Osteoblast (primary cell): ENCODE data around the gene ARHGEF4. TPM values are rescaled to one million over a fixed set of nuclear protein-coding genes. Genes with fewer than 3 reads are reported as not detected.

Experiments used
- DNase-seq: peaks from one replicate; pipeline ENCODE4 v3.0.0; 2011; ENCODE audit warnings: low spot score, mixed read lengths; ENCODE audit not compliant: insufficient read length; ENCODE audit errors: missing footprints
- H2AFZ ChIP-seq: 2 replicates; pipeline ENCODE4 v1.6.0; 2011; ENCODE audit warnings: mild to moderate bottlenecking, low read length
- H3K27ac ChIP-seq: 2 replicates; pipeline ENCODE4 v1.5.1; 2011; ENCODE audit warnings: mild to moderate bottlenecking, low read depth, low read length, moderate library complexity
- H3K27me3 ChIP-seq: 2 replicates; pipeline ENCODE4 v1.6.0; 2012; ENCODE audit warnings: mild to moderate bottlenecking, control low read depth, inconsistent platforms, low read length, moderate library complexity; ENCODE audit not compliant: insufficient read depth
- H3K36me3 ChIP-seq: 2 replicates; pipeline ENCODE4 v1.5.1; 2011; ENCODE audit warnings: mild to moderate bottlenecking, low read length, control low read depth, moderate library complexity; ENCODE audit not compliant: insufficient read depth
- H3K4me1 ChIP-seq: 2 replicates; pipeline ENCODE4 v1.5.1; 2011; ENCODE audit warnings: mild to moderate bottlenecking, low read length, control low read depth, moderate library complexity; ENCODE audit not compliant: insufficient read depth
- H3K4me2 ChIP-seq: 2 replicates; pipeline ENCODE4 v1.6.0; 2011; ENCODE audit warnings: mild to moderate bottlenecking, low read length; ENCODE audit not compliant: insufficient read depth
- H3K4me3 ChIP-seq: fragments of 200-600 bp; sonication (generic); 3 replicates; pipeline ENCODE4 v1.5.1; 2012; ENCODE audit warnings: mild to moderate bottlenecking, low read length, inconsistent platforms; ENCODE audit not compliant: insufficient read depth
- H3K79me2 ChIP-seq: 2 replicates; pipeline ENCODE4 v1.6.0; 2012; ENCODE audit warnings: mild to moderate bottlenecking, low read length, control low read depth, inconsistent platforms; ENCODE audit not compliant: insufficient read depth
- H3K9me3 ChIP-seq: 2 replicates; pipeline ENCODE4 v1.5.1; 2011; ENCODE audit warnings: low read depth, low read length, control low read depth
- H4K20me1 ChIP-seq: 2 replicates; pipeline ENCODE4 v1.6.0; 2012; ENCODE audit warnings: mild to moderate bottlenecking, low read length, control low read depth; ENCODE audit not compliant: insufficient read depth
- total RNA-seq: library from RNA; depleted of rRNA; stranded (reverse); fragments of >200 nt; gene quantifications from 2 replicates; pipeline ENCODE4 v1.2.3, GENCODE V29; 2012
- TF ChIP-seq, protein P1 (sequence below): IDR thresholded peaks from 2 replicates; pipeline ENCODE4 v1.5.1; 2011; ENCODE audit warnings: mild to moderate bottlenecking, low read depth, low read length, moderate library complexity; ENCODE audit errors: extremely low read depth

The ARHGEF4 gene
- total RNA-seq, 1 donor, result 3.6 TPM

DNA sequence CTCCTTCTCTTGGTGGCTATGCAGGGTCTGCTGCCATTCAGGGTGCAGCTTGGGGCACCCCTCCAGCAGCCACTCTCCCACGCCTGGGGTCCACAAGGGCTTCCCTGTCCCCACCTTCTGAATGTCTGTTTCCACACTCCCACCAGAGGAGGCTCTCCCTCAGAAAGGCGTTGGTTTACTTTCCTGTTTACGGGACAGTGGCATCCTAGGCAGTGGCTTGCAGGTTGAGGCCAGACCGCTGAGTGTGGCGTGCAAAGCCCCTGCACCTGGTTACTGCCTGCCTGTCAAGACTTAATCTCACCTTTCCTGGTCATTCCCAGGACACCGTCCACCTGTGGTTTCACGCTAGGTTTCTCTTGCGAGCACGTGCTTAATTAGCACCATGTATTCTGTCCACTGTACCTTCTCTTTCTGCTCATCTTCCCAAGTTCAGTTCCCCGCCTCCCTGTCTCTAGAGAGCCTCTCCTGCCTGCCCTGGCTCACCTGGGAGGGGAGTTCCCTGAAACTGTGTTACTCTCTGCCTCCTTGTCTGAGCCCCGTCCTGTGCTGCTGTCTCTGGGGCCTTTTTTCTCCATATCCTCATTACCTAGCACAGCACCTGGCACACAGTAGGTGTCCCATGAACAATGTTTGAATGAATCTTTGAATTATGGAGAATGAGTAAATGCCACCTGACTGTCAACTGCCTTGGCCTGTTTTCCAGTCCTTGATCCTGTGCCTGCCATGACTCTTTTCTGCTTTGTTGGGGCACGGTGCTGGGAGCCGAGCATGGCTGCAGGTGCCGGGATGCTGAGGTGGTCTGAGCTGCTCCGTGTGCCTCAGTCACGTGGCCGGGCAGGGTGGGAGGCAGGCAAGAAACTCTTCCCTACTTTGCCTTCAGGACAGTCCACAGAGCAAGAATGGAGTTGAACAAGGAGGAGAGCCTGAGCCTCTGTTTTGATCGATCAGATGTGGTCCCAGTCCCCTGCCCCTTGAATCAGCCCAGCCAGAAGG lies 56.4 kb downstream of the ARHGEF4 start:
- Histone ChIP-seq H3K4me2 (no peak overlapping the region), H4K20me1 (no peaks in the 10 kb centered on the region), H3K9me3 (no peaks in the 10 kb centered on the region), H3K79me2 (no peaks in the 10 kb centered on the region), H3K27ac (no peak overlapping the region), H3K4me3 (no peak overlapping the region), H3K36me3 (no peaks in the 10 kb centered on the region), H3K4me1 (no peaks in the 10 kb centered on the region), H3K27me3 (no peaks in the 10 kb centered on the region), H2AFZ (no peak overlapping the region)
- peak; percentile 25 for DNase-seq
- TF ChIP-seq, protein P1, sequence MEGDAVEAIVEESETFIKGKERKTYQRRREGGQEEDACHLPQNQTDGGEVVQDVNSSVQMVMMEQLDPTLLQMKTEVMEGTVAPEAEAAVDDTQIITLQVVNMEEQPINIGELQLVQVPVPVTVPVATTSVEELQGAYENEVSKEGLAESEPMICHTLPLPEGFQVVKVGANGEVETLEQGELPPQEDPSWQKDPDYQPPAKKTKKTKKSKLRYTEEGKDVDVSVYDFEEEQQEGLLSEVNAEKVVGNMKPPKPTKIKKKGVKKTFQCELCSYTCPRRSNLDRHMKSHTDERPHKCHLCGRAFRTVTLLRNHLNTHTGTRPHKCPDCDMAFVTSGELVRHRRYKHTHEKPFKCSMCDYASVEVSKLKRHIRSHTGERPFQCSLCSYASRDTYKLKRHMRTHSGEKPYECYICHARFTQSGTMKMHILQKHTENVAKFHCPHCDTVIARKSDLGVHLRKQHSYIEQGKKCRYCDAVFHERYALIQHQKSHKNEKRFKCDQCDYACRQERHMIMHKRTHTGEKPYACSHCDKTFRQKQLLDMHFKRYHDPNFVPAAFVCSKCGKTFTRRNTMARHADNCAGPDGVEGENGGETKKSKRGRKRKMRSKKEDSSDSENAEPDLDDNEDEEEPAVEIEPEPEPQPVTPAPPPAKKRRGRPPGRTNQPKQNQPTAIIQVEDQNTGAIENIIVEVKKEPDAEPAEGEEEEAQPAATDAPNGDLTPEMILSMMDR, result no peak

DNA sequence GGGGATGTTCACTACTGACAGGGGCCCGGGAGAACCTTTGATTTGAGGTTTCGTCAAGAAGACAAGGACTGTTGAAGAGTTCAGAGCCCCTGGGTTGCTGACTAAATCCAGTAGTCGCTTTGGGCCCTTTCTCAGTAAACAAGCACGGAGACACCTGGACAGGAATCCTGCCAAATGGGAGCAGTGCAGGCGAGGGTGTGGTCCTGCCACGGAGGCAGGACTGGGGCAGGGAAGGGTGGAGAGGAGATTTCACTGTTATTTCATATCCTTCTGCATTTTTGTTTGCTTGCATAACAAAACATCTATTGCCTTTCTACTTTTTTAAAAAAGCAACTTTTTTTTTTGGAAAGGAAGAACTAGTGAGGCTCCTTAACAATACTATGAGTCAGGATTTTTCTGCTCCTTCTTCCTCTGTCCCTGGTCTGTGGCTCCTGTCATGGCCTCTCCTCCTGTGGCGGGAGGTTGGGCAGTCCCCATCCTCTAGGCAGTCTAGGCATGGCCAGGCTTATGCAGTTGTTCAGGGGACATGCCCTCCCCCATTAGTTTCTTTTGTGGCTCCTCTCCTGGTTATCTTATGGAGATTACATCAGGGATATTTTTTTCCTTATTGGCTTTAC lies 57.7 kb downstream of the ARHGEF4 start:
- Histone ChIP-seq H3K27me3 (no peaks in the 10 kb centered on the region), H3K27ac (no peak overlapping the region), H3K4me1 (no peaks in the 10 kb centered on the region), H3K9me3 (no peaks in the 10 kb centered on the region), H3K4me3 (no peak overlapping the region), H4K20me1 (no peaks in the 10 kb centered on the region), H2AFZ (no peak overlapping the region), H3K4me2 (no peak overlapping the region), H3K36me3 (no peaks in the 10 kb centered on the region), H3K79me2 (no peaks in the 10 kb centered on the region)
- TF ChIP-seq, protein P1, result no peak
- peak; percentile 45 for DNase-seq

DNA sequence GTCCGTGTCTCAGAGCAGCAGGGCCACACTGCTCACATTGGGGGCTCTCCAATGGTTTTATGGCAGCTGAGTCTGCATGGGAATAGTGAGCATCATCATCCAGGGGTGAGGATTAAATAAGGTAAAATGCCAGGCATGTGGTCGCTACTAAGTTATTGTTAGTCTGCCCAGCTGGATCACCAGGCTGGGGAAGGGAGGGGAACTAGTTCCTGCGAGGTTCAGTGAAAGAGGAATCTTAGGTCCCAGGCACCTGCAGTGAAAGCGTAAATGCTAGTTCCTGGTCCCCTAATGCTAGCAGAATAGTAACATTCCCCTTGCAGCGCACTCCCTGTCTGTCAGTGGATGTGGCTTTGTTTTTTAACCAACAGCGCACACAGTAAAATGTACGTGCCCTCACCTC lies 60.1 kb downstream of the ARHGEF4 start:
- no peaks in the 10 kb centered on the region for H3K36me3 ChIP-seq
- no peak overlapping the region for H3K27ac ChIP-seq
- no peak overlapping the region for H3K4me3 ChIP-seq
- H4K20me1 ChIP-seq, result no peaks in the 10 kb centered on the region
- no peaks in the 10 kb centered on the region for H3K27me3 ChIP-seq
- no peaks in the 10 kb centered on the region for H3K4me1 ChIP-seq
- no peak for DNase-seq
- no peaks in the 10 kb centered on the region for H3K9me3 ChIP-seq
- no peaks in the 10 kb centered on the region for H3K79me2 ChIP-seq
- no peak overlapping the region for H2AFZ ChIP-seq
- H3K4me2 ChIP-seq, result no peak overlapping the region
- TF ChIP-seq, protein P1, result no peak

DNA sequence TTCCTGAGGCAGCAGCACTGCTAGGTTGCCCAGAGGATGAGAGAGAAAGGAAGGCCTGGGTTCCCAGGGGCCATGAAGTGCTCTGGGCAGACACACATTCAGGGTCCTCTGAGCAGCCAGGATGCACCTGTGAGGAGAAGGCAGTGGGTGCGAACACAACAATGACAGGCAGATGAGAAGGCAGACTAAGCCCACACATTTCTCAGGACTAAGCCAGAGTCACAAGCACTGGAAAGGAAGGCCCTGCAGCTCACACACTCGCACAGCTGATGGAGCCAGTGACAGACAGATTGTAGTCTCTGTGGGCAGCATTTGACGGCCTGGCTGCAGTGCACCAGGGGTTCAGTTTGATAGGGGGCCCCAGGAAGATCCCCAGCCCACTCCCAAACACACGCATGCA lies 61.8 kb downstream of the ARHGEF4 start:
- DNase-seq, result peak; percentile 26
- TF ChIP-seq, protein P1, result no peak
- no peak overlapping the region for H3K27ac ChIP-seq
- no peaks in the 10 kb centered on the region for H3K9me3 ChIP-seq
- no peaks in the 10 kb centered on the region for H4K20me1 ChIP-seq
- no peaks in the 10 kb centered on the region for H3K79me2 ChIP-seq
- no peak overlapping the region for H3K4me3 ChIP-seq
- no peaks in the 10 kb centered on the region for H3K4me1 ChIP-seq
- no peaks in the 10 kb centered on the region for H3K27me3 ChIP-seq
- no peak overlapping the region for H3K4me2 ChIP-seq
- no peak overlapping the region for H2AFZ ChIP-seq
- no peaks in the 10 kb centered on the region for H3K36me3 ChIP-seq
